ENCODE results near the gene ARID5A.

Gene ARID5A

DNA sequence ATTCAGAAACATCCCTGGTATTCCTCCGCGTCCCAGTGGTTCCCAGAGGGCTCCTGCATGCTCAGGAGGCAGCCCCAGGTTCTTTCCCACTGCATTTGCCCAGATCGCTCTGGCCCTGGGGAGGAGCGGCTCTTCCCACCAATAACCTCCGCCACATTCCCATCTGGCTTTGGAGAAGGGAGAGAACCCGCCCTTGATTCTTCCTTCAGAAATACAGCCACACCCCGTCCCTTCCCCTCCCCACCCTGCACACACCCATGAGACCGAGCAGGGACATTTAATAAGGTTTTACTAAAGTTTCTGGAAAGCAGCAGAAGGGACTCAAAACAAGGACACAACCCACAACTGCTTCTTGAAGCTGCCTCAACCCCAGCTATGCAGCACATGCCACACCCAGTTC, 21.9 kb downstream of the ARID5A start:
- no peak for DNase-seq

DNA sequence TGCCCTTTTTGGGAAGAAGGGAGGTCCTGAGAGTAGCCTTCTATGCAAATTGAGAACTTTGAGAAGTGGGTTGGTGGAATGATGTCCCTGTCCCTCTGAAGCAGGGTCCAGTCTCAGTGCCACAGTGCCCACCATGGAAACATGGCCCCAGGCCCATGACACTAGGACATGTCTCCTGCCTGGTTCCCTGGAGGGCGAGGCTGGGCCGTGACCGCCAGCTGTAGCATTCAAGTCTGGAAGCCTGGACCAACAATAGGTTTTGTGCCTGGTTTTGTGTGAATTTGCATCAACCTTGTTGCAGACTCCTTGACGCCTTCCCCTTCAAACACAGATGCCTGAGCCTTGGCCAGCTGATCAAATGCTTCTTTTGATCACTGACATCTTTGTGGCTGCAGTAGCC, 27.5 kb downstream of the ARID5A start:
- DNase-seq, result no peak

DNA sequence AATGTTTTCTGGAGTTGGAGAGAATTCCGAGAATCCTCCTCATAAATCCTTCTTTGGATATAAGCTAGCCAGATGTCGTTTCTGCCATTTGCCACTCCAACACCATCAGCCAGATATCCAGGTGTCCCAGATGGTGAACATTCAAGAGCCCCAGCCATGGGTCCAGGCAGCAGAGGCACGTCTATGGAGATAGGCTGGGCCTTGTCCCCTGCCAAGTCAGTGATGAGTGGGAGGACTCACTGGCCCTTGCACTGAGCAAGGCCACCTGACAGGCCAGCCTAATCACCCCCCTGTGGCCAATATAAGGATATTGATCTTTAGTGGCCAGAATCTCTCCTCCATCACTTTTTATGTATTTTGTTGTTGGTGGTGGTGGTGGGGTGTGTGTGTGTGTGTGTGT, 28.0 kb downstream of the ARID5A start:
- DNase-seq, result no peak

DNA sequence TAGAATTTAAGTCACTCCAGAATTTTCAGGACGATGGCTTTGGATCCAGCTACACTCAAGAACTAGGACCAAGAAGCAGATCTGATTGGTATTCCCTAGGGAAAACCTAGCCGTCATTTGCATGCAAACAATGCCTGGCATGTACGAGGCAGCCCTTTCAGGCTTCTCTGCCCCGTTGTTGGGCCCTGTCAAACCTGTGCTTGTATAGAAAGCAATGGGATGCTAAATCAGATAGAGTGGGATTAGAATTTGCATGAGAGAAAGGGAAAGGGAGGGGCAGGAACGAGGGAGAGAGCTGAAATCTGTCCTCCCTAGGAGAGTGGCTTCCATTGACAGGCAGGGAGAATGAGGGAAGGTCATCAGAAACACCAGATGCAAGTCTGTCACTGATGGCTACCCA, 28.6 kb downstream of the ARID5A start:
- DNase-seq, result no peak

DNA sequence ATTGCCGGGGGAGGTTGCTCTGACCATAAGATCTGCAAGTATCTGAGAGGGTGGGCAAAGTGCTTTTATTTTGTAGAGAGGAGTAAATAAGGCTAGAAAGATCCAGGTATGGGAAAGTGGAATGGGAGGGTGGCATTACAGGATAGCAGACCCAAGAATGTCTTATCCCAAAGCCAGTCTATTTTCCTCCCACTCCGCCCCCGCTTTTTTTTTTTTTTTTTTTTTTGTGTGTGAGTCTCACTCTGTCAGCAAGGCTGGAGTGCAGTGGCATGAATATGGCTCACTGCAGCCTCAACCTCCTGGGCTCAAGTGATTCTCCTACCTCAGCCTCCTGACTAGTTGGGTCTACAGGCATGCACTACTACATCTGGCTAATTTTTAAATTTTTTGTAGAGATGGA, 31.5 kb downstream of the ARID5A start:
- DNase-seq, result no peak

DNA sequence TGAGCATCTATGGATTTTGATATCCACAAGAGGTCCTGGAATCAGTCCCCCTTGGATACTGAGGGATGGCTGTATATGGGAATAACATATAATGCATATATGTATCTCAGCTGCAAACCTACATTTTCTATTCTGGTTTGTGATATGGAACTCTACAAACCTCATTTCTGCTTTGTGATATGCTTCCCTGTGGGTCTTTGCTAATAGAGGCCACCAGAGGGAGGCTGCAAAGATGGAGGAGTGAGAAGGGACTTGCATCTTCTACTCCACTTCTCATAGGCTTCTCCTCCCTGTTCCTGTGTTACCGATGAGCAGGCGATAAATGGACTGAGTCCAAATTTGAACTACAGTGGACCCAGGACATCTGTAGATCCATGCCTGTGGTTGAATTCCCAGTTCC, 37.8 kb downstream of the ARID5A start:
- no peak for DNase-seq

DNA sequence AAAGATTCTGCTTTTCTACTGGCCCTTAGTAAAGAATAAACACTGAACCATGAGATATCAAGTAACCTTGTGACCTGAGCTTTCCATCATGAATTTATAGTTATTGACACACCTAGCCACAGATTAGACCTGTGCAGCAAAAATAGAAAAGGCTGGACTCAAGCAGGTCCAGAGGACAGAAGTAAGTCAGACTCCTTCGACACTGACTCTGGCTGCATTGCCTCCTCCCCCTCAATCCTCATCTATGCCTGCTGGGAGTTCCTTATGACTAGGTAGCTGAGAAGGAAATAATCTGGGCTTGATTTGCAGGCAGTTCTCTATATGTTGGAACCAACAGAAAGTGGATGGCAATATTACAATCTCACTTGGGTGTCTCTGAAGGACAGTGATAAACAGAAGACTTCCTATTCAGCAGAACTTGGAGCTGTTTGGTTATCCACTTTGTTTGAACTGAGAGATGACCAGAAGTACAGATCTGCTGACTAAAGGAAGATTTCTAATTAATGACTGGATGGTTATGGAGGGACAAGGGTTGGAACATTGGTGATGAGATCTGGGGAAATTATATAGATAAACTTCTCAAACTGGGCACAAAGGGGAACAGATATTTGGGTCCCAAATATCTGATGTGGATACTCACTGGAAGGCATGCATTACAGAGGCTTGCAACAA, 39.4 kb downstream of the ARID5A start:
- no peak for DNase-seq

DNA sequence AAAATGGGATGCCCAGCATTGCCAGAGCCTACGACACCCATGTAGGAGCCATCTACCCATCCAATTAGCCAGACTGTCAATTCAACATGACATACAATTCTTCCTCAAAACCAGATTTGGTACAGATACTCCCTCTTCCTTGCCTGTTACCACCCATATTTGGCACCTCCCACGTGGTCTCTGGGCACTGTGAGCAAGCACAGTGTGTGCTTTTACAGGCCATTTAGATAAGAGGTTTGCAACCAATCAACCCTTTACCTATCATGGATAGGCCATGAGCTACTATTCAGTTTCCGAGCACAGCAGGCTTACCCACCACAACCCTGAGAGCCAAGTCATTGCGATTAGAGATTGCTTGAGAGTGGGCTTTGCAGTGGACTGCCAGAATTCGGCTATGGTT, 40.9 kb downstream of the ARID5A start:
- DNase-seq, result no peak

DNA sequence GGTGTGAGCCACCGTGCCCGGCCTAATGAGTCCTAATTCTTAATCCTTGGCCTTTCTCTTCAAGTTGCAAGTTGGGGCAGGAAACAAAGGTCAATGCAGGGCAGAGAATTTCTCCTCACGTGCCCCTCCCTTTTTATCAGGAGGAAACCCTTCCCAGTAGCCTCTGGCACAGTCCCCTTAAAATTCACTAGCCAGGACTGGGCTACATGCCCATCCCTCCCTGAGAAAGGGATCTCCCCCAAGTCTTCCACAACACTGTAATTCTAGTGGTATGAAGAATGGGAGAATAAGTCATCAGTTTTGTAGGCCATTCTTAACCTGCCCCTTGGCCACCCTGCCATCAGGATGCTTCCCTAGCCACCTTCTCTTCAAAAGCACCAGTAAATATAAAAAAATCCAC, 42.2 kb downstream of the ARID5A start:
- DNase-seq, result no peak

DNA sequence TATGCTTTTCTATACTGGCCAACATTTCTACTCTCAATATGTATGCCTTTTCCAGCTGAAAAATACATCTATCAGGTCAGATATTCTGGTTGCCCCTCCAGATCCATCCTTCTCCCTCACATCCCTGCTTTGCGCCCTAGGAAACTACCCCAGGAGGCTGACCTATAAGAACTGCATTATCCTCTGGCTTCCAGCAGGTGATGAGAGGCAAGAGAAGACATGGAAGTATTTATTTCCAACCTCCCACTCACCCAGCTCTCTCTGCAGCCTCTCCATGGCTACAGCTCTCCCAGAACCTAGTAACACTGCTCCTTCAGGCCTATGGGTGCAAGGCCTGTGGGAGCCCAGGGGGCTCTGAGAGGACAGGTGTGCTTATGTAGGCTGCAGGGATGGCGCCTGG, 42.9 kb downstream of the ARID5A start:
- DNase-seq, result no peak

DNA sequence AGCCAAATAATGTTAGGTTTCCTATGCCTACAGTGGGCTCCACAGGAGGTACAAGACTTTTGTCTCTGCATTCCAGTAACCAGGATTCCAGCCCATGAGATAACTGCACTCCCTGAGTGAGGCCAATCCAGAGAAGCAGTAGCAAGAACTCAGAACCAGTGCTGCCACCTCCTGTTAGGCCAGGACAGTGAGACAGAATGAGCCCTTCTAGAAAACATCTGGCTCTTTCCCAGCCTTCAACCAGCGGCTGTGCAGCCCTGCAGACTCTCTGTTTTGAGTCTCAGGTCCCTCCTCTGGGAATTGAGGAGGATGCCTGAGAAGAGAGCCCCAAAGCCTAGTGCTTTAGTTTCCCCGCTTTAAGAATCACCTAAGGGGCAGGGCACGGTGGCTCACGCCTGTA, 44.2 kb downstream of the ARID5A start:
- no peak for DNase-seq

DNA sequence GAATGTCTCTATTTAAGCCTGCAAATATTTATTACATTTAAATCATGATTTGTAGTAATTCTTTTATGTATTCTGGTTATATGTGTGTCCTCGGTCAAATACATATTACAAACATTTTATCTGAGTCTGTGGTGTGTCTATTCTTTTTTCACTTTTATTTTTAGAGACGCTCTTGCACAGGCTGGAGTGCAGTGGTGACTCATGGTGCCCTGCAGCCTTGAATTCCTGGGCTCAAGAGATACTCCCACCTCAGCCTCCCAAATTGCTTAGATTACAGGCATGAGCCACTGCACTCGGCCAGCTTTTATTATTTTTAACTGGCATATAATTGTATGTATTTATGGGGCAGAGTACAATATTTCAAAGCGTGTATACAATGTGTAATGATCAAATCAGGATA, 47.5 kb downstream of the ARID5A start:
- DNase-seq, result no peak

DNA sequence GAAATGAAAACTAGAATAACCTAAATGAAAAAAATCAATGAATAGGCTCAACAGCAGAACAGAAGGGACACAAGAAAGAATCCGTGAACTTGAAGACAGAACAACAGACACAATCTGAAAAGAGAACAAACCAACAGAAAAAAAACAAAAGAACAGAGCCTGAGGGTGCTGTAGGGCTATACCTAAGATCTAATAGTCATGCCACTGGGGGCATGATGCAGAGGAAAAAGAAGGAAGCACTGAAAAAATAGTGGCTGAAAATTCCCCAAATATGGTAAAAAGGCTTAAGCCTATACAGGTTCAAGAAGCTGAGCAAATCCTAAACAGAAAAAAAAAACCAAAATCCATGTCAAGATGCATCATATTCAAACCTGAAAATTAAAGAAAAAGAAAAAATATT, 51.3 kb downstream of the ARID5A start:
- DNase-seq, result no peak

DNA sequence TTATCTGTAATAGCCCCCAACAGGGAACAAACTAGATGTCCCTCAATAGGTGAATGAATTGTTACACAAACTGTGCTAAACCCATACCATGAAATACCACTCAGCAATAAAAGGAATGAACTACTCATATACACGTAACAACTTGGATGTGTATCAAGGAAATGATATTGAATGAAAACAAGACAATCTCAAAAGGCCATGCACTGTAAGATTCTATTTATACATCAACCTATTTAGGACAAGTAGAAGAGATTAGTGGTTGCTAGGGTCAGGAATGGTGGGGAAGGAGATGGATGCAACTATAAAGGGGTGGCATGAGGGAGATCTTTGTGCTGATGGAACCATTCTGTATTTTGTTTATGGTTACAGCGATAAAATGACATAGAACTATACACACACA, 54.5 kb downstream of the ARID5A start:
- no peak for DNase-seq

DNA sequence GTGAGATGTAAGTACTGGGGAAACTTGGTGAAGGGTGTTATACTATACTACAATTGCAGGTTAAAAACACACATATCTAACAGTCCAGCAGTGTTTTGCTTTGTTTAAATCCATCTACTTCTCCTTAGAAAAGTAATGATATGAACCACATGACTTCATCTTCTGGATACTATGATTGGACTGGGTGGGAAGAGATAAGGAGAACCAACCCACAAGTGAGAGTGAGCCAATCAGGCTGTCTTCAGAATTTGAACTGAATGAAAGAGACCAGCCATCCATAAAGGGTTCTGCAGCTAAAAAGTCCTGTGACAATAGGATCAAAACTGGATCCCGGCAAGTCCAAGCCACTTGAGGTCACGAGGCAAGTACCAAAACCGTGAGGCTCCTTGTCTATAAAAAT, 54.9 kb downstream of the ARID5A start:
- DNase-seq, result no peak

DNA sequence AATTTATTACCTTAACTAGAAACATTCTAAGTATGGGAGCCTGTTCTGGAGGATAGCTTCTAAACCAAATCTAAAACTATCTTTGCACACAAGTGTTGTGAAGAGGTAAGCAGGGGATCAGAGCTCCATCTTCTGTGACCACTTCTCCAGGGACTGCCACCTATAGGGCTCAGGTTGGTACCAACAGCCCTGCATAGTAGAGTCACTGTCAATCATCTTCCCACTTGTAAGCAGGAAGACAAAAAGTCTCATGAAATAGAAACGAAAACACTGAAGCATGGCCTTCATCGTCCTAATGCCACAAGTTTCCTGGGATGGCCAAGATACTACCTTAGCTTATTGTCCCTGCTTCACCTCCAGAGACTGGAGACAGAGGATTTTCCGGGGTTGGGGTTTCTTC, 57.7 kb downstream of the ARID5A start:
- no peak for DNase-seq

DNA sequence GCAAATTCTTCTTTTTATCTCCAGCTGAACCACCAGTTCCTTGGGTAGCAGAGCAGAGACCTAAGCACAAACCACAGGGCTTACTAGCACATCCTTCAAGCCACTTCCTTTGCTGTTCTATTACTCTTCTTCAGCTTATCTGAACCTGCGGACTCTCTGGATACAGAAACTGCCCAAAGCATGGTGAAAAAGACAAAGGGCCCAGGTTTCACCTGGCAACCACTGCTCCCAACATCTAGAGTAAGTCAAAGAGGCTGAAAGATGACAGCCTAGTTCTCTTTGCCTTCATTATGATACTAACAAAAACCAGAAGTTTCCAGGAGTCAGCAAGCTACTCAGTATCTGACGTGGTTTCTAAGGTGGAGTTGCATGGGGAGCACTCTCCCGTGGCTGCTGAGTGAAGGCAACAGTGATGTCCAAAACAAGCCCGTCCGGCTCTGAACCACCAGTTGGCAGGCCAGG, 58.2 kb downstream of the ARID5A start:
- DNase-seq, result peak; percentile 35

DNA sequence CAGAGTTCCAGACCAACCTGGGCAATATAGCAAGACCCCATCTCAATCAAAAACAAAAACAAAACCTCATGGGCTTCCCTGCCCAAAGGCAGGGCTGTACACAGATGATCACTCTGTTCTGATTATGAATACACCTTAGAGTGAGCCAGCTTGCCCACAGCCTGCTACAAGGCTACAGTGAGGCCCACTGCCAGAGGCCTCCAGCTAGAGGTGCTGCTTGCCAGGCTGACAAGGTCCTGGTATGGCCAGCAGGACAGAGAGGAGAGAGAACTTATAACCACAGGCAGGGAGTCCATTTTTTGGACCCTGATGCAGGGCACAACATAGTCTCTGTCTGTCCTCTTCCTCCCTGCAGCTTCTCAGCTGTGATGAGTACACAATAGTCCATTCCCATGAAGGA, 60.0 kb downstream of the ARID5A start:
- DNase-seq, result no peak

DNA sequence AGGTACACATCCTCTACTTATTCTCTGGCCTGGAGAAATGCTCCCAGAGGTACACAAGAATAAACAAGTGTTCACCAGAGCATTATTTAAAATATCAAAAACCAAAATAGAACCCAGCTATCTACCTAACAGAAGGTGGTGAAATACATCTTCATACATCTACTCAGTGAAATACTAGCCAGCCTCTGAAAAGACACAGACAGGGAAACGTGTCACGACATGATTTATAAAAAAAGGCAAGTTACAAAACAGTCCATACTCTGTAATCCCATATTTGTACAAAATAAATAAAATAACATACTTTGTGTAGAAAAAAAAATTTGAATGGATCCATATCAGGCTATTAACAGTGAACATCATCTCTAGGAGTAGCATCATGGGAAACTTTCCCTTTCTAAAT, 63.4 kb downstream of the ARID5A start:
- DNase-seq, result no peak

DNA sequence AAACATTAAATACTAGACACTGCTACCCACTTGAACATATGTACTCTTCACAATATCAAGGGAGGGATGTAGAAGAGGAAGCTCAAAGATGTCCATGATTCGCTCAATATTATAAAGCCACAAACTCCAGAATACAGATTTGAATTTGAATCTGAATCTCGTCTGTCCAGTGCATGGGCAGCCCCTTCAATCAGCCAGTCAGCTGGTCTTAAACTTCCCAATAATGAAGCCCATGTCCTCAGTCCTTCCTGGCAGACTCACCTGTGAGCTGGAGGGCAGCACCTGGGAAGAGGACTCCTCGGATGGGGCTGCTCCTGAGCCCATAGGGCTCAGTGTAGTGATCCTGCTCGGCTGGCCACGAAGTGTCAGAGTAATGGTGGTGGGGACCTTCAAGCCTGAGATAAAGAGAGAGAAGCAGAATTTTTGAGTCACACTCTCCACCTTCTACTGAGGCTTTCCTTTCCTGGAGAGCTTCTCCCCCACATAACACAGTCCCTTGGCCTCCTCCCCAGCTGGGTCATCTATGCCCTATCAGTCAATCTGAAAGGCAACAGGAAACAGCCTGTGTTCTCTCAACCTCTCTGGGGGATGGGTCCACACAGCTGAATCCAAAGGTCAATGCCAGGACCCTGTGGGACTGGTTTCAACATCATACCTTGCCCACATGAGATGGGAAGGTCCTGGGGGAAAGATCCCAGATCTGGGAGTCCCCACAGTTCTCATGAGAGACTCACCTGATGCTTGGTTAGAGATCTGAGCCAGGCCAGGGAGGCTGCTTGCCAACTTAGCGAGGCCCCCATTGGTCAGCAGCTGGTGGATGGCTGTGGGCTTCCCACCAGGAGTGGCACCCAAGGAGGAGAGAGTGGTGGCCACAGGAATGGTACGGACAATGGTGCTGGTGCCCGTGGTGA, 65.1 kb downstream of the ARID5A start:
- DNase-seq, result no peak

Data from CD4-positive, alpha-beta T cell treated with Interleukin-10 for 1 hour (primary cell).